ENCODE data around the gene NOM1.

GRCh38 chr7:156998988-156999957, 49.8 kb downstream of the NOM1 start:
- no peak for TF ChIP-seq POLR2A (IDR thresholded peaks at IDR 0.05)
- no peak for TF ChIP-seq CTCF (IDR thresholded peaks at IDR 0.05 in 4 of 5, conservative IDR thresholded peaks at IDR 0.05 in 1 of 5)

Data from gastrocnemius medialis (tissue), 4 donors.